ENCODE measurements around the gene FUT3. TPM values are rescaled to one million over a fixed set of nuclear protein-coding genes. Genes with fewer than 3 reads are reported as not detected.
"Not testable (repeated sequence)": the region's sequence is repeated elsewhere in the genome, so short reads cannot be mapped to it uniquely, and the experiment has no call there.

Gene FUT3
- total RNA-seq, 1 donor = not detected

DNA sequence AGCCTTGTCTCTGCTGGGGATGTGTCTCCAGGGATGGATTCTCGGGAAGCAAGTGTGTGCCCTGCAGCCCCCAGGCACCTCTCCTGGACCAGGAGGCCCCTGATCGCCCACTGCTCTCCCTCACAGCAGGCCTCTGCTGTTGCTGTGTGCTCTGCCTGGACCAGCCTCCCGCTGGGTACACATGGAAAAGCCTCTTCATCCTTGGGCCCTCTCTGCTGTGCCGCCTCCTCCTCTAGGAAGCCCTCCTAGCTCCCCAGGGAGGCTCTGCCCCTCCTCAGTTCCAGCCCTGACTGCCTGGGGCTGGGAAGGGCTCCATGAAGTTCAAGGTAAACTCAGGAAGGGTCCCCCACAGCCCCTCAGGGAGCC lies 40.3 kb upstream of the FUT3 start:
- H3K4me3 ChIP-seq (ENCODE audit: low read depth, low read length) = no peak overlapping the region
- DNase-seq (ENCODE audit: low read depth) = no peak
- TF ChIP-seq, protein P1, sequence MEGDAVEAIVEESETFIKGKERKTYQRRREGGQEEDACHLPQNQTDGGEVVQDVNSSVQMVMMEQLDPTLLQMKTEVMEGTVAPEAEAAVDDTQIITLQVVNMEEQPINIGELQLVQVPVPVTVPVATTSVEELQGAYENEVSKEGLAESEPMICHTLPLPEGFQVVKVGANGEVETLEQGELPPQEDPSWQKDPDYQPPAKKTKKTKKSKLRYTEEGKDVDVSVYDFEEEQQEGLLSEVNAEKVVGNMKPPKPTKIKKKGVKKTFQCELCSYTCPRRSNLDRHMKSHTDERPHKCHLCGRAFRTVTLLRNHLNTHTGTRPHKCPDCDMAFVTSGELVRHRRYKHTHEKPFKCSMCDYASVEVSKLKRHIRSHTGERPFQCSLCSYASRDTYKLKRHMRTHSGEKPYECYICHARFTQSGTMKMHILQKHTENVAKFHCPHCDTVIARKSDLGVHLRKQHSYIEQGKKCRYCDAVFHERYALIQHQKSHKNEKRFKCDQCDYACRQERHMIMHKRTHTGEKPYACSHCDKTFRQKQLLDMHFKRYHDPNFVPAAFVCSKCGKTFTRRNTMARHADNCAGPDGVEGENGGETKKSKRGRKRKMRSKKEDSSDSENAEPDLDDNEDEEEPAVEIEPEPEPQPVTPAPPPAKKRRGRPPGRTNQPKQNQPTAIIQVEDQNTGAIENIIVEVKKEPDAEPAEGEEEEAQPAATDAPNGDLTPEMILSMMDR (IDR thresholded peaks at IDR 0.05; ENCODE audit: insufficient read depth, low read length) = no peak

DNA sequence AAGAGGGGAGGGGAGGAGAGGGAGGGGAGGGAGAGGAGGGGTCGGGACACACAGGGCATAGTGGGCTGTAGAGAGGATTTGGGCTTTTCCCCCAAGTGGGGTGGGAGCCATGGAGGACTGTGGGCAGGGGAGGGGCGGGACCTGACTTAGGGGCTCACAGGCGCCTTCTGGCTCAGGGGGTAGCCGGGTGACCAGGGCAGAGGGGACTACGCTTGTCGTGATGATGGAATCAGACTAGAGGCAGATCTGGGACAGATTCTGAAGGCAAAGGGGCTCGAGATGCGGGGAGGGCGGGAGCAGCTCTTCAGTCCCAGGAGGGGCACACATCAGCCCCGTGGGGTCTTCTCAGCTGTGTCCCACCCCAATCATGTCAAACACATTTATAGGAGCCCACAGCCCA lies 38.9 kb upstream of the FUT3 start:
- no peak for DNase-seq (ENCODE audit: low read depth)
- TF ChIP-seq, protein P1 (IDR thresholded peaks at IDR 0.05; ENCODE audit: insufficient read depth, low read length) = no peak

DNA sequence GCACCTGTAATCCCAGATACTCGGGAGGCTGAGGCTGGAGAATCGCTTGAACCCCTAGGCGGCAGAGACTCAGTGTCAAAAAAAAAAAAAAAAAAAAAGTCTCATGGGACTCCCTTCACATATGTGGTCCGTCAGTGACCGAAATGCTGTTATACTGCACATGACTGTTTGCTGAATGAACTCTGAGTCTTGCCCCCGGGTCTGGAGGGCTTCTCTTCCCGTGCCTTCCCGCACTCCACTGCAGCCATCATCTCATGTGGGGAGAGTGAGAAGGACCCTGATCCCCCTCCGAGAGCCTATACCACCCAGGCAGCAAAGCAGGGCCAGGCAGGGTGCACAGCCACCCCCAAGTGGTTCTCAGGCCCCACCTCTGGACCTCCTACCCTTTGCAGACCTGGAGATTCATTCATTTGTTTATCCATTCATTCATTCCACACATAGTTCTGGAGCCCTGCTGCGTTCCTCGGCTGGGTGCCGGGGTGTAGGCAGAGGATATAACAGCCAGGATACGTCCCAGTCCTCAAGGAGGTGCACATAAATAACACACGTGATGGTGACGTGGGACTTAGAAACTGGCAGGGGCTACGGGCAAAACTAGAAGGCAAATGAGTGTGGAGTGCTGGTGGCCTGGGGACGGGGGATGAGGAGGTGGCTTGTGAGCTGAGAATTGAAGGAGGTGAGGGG lies 38.2 kb upstream of the FUT3 start:
- DNase-seq (ENCODE audit: low read depth) = peak; percentile 43
- H3K4me3 ChIP-seq (ENCODE audit: low read depth, low read length) = no peak overlapping the region
- TF ChIP-seq, protein P1 (IDR thresholded peaks at IDR 0.05; ENCODE audit: insufficient read depth, low read length) = no peak

More for the DNA sequence above, 38.9 kb upstream of the FUT3 start:
- no peak overlapping the region for H3K4me3 ChIP-seq (ENCODE audit: low read depth, low read length)

DNA sequence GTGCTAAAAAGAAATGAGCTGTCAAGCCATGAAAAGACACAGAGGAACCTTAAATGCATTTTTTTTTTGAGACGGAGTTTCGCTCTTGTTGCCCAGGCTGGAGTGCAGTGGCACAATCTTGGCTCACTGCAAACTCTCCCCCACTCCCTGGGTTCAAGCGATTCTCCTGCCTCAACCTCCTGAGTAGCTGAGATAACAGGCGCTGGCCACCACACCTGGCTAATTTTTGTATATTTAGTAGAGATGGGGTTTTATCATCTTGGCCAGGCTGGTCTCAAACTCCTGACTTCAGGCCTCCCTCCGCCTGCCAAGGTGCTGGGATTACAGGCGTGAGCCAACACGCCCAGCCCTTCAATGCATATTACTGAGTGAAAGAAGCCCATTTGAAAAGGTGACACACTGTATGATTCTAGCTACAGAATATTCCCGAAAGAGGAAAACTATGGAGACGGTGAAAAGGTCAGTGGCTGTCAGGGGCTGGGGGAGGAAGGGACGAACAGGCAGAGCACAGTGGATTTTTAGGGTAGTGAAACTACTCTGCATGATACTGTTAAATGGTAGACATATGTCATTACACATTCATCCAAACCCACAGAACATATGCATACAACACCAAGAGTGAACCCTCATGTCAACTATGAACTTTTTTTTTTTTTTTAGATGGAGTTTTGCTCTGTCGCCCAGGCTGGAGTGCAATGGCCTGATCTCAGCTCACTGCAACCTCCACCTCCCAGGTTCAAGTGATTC lies 33.0 kb upstream of the FUT3 start:
- H3K4me3 ChIP-seq (ENCODE audit: low read depth, low read length); DNase-seq (ENCODE audit: low read depth): not testable (repeated sequence)

DNA sequence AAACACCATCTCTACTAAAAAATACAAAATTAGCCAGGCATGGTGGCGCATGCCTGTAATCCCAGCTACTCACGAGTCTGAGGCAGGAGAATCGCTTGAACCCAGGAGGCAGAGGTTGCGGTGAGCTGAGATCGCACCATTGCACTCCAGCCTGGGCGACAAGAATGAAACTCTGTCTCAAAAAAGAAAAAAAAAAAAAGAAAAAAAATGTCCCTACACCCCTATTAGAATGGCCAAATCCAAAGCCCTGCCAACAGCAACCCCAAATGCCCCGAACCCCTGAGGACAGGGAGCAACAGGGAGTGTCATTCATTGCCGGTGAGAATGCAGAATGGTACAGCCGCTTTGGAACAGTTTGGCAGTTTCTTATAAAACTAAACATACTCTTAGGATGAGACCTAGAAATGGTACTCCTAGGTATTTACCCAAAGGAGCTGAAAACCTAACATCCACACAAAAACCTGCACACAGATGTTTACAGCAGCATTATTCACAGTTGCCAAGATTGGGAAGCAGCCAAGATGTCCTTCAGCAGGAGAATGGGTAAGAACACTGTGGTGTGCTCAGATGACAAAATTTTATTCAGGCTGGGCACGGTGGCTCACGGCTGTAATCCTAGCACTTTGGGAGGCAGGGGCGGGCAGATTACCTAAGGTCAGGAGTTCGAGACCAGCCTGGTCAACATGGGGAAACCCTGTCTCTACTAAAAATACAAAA lies 32.1 kb upstream of the FUT3 start:
- not testable (repeated sequence) for H3K4me3 ChIP-seq (ENCODE audit: low read depth, low read length)
- DNase-seq (ENCODE audit: low read depth) = peak; percentile 25

DNA sequence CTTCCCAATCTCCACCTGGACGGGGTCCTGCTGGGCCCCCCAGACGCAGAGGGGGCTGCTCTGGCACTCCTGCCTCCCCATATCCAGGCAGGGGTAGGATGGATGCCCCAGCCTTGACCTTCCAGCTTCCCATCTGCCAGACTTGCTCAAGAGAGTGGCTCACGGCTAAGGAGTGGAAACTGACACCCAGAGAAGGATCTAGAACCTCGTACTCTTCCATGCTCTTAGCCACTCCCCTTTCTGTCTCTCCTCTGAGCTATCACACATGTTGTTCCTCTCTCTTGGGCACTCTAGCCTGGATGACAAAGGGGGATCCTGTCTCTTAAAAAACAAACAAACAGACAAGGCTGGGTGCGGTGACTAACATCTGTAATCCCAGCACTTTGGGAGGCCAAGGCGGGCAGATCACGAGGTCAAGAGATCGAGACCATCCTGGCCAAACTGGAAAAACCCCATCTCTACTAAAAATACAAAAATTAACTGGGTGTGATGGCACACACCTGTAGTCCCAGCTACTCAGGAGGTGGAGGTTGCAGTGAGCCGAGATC lies 31.2 kb upstream of the FUT3 start:
- no peak overlapping the region for H3K4me3 ChIP-seq (ENCODE audit: low read depth, low read length)
- no peak for DNase-seq (ENCODE audit: low read depth)
- TF ChIP-seq, protein P1 (IDR thresholded peaks at IDR 0.05; ENCODE audit: insufficient read depth, low read length) = no peak

DNA sequence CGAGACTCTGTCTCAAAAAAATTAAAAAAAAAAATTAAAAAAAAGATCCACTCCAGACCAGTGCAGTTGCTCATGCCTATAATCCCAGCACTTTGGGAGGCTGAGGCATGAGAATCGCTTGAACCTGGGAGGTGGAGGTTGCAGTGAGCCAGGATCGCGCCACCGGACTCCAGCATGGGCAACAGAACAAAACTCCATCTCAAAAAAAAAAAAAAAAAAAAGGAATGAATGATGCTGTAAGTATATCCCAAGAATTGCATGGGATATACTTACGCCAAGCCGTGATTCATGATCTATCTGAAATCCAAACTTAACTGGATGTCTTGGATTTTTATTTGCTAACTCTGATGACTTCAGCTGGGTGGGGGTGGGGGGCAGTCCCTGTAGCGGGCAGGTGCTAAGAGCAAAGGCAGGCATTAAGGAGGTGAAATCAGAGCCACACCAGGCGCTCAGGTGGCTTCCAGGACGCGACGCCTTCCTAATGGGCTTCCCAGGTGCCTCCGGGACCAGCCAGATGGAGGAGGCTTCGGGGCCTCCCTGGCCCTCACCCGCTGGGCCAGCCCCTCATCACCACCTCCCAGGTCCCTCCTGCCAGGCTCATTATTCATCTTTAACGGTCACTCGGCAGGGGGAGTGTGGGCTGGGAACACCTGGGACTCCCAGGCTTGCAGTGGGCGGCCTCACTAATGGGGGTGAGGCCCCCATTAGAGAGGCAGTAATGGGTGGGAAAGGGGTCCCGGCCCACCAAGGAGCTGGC lies 30.5 kb upstream of the FUT3 start:
- H3K4me3 ChIP-seq (ENCODE audit: low read depth, low read length) = no peak overlapping the region
- DNase-seq (ENCODE audit: low read depth) = no peak
- TF ChIP-seq, protein P1 (IDR thresholded peaks at IDR 0.05; ENCODE audit: insufficient read depth, low read length) = no peak
